Neutrophil (primary cell): ENCODE data around the gene APP.
A peak's percentile ranks its signal among the peaks of the same experiment; 100 is the strongest.

ENCODE experiments used
- H3K27ac ChIP-seq: fragments of 200-600 bp; sonication (generic); 2 replicates; pipeline ENCODE4 v1.5.1; 2016; ENCODE audit warnings: mild to moderate bottlenecking, moderate library complexity
- H3K27me3 ChIP-seq: fragments of 200-600 bp; sonication (generic); 2 replicates; pipeline ENCODE4 v1.6.0; 2016; ENCODE audit warnings: mild to moderate bottlenecking
- H3K36me3 ChIP-seq: fragments of 200-600 bp; sonication (generic); 2 replicates; pipeline ENCODE4 v1.5.1; 2017
- H3K4me1 ChIP-seq, 2 experiments: fragments of 200-600 bp in 1 of 2; sonication (generic) in 1 of 2; 1 replicate in 1 of 2; 2 replicates in 1 of 2; pipeline versions ENCODE4 v1.5.1 to v1.6.1; 2013 to 2016; ENCODE audit warnings: low read depth in 1 of 2, low read length in 1 of 2, mild to moderate bottlenecking in 1 of 2, moderate library complexity in 1 of 2; ENCODE audit not compliant: control insufficient read depth in 1 of 2, insufficient read depth in 1 of 2
- H3K4me3 ChIP-seq, 2 experiments: fragments of 200-600 bp in 1 of 2; sonication (generic) in 1 of 2; 1 replicate in 1 of 2; 2 replicates in 1 of 2; pipeline ENCODE4 v1.5.1; 2013 to 2016; ENCODE audit warnings: low read depth in 1 of 2, low read length in 1 of 2, mild to moderate bottlenecking in 1 of 2, moderate library complexity in 1 of 2
- H3K9me3 ChIP-seq: fragments of 200-600 bp; sonication (generic); 2 replicates; pipeline ENCODE4 v1.5.1; 2016
- CTCF ChIP-seq: fragments of 200-600 bp; sonication (generic); IDR thresholded peaks from 2 replicates; pipeline ENCODE4 v1.5.1; 2016; ENCODE audit warnings: antibody characterized with exemption

APP gene

GRCh38 chr21:25863747-25864146 lies 306.8 kb downstream of the APP start:
- Histone ChIP-seq H3K36me3 (no peaks in the 10 kb centered on the region), H3K9me3 (no peaks in the 10 kb centered on the region), H3K4me1 (no peaks in the 10 kb centered on the region), H3K27me3 (no peaks in the 10 kb centered on the region), H3K4me3 (no peak overlapping the region), H3K27ac (no peak overlapping the region)
- no peak for TF ChIP-seq CTCF

- Histone ChIP-seq H3K9me3 (no peaks in the 10 kb centered on the region), H3K36me3 (no peaks in the 10 kb centered on the region), H3K4me3 (no peak overlapping the region), H3K27me3 (no peaks in the 10 kb centered on the region), H3K4me1 (no peaks in the 10 kb centered on the region), H3K27ac (no peak overlapping the region)
- no peak for TF ChIP-seq CTCF
These were observed 307.5 kb downstream of the APP start for GRCh38 chr21:25863031-25863430.

- H3K36me3 ChIP-seq, result no peaks in the 10 kb centered on the region
- H3K4me3 ChIP-seq, result no peak overlapping the region
- H3K4me1 ChIP-seq, result no peaks in the 10 kb centered on the region
- no peaks in the 10 kb centered on the region for H3K27me3 ChIP-seq
- peak; percentile 40 for TF ChIP-seq CTCF
- no peak overlapping the region for H3K27ac ChIP-seq
- no peaks in the 10 kb centered on the region for H3K9me3 ChIP-seq
These were observed 308.0 kb downstream of the APP start for GRCh38 chr21:25862596-25862995.

GRCh38 chr21:25862112-25862511 lies 308.5 kb downstream of the APP start:
- H3K4me1 ChIP-seq, result no peaks in the 10 kb centered on the region
- no peaks in the 10 kb centered on the region for H3K36me3 ChIP-seq
- TF ChIP-seq CTCF, result no peak
- no peaks in the 10 kb centered on the region for H3K27me3 ChIP-seq
- no peak overlapping the region for H3K4me3 ChIP-seq
- no peak overlapping the region for H3K27ac ChIP-seq
- H3K9me3 ChIP-seq, result no peaks in the 10 kb centered on the region

- Histone ChIP-seq H3K4me1 (no peaks in the 10 kb centered on the region), H3K27ac (no peak overlapping the region), H3K9me3 (no peaks in the 10 kb centered on the region), H3K4me3 (no peak overlapping the region), H3K27me3 (no peaks in the 10 kb centered on the region), H3K36me3 (no peaks in the 10 kb centered on the region)
- TF ChIP-seq CTCF, result no peak
These were observed 311.2 kb downstream of the APP start for GRCh38 chr21:25859235-25859929.
